ENCODE measurements around the gene ANGPTL4. TPM values are rescaled to one million over a fixed set of nuclear protein-coding genes. Genes with fewer than 3 reads are reported as not detected.
A peak's percentile ranks its signal among the peaks of the same experiment; 100 is the strongest.

The ANGPTL4 gene
- total and polyA plus RNA-seq, 2 of the 13 experiments (the other 11 are each of a cell fraction or from before 2014, with no cell fraction given), result 0.80 to 21.7 TPM

DNA sequence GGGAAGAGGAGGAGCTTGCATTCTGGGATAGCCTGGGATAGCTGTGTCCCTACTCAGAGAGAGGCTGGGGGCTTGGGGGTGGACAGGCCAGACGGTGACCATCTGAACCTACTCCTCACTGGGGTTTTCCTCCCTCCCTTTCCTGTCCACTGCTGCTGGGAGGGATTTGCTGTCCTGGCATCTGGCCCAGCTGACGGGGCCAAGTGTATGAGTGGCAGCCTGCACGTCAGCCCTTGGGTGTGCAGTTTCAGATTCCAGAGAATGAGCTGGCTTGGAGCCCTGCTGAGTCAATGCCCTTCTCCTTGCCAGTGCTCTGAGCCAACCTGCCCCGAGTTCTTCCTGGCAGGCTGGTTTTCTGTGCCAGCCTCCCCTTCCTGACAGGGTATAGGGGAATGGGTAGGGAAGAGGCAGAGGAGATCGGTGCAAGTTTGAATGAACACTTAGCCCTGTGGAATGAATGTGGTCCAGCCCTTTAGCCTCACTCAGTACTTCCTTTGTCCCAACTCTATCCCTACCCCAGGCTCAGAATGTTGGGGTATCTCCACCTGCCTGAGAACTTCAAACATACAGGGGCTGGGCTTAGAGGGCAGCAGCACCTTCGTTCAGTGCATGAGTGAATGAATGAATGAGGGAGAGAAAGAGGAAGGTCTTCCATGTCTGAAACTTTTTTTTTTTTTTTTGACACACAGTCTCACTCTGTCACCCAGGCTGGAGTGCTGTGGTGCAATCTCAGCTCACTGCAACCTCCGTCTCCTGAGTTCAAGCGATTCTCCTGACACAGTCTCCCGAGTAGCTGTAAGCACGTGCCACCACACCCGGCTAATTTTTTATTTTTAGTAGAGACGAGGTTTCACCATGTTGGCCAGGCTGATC, 1.8 kb upstream of the ANGPTL4 start (continued):
- TF ChIP-seq, protein P1, sequence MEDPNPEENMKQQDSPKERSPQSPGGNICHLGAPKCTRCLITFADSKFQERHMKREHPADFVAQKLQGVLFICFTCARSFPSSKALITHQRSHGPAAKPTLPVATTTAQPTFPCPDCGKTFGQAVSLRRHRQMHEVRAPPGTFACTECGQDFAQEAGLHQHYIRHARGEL (CRISPR knock-in tag; IDR thresholded peaks at IDR 0.05), result no peak
- no peak for TF ChIP-seq ZNF317 (CRISPR knock-in tag; IDR thresholded peaks at IDR 0.05)
- no peak for TF ChIP-seq AGO2 (optimal IDR thresholded peaks at IDR 0.05; ENCODE audit: low read depth, low read length)
- TF ChIP-seq, protein P2, sequence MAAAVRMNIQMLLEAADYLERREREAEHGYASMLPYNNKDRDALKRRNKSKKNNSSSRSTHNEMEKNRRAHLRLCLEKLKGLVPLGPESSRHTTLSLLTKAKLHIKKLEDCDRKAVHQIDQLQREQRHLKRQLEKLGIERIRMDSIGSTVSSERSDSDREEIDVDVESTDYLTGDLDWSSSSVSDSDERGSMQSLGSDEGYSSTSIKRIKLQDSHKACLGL (CRISPR knock-in tag; IDR thresholded peaks at IDR 0.05), result no peak
- TF ChIP-seq GATA4 (IDR thresholded peaks at IDR 0.05; ENCODE audit: borderline replicate concordance, low read depth), result no peak
- no peak for TF ChIP-seq SETDB1 (CRISPR knock-in tag; IDR thresholded peaks at IDR 0.05; ENCODE audit: borderline replicate concordance)
- no peak for TF ChIP-seq RBFOX2 (IDR thresholded peaks at IDR 0.05; ENCODE audit: low read depth, low read length)
- TF ChIP-seq RELA (CRISPR knock-in tag; IDR thresholded peaks at IDR 0.05), result no peak
- TF ChIP-seq KLF12 (CRISPR knock-in tag; IDR thresholded peaks at IDR 0.05; ENCODE audit: borderline replicate concordance), result no peak
- TF ChIP-seq, protein P3, sequence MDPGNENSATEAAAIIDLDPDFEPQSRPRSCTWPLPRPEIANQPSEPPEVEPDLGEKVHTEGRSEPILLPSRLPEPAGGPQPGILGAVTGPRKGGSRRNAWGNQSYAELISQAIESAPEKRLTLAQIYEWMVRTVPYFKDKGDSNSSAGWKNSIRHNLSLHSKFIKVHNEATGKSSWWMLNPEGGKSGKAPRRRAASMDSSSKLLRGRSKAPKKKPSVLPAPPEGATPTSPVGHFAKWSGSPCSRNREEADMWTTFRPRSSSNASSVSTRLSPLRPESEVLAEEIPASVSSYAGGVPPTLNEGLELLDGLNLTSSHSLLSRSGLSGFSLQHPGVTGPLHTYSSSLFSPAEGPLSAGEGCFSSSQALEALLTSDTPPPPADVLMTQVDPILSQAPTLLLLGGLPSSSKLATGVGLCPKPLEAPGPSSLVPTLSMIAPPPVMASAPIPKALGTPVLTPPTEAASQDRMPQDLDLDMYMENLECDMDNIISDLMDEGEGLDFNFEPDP (CRISPR knock-in tag; conservative IDR thresholded peaks at IDR 0.05), result no peak
- TF ChIP-seq MXI1 (IDR thresholded peaks at IDR 0.05; ENCODE audit: borderline replicate concordance, low read depth, low read length), result peak; percentile 61; the same call in 1 of the 3 replicates
- TF ChIP-seq, protein P4, sequence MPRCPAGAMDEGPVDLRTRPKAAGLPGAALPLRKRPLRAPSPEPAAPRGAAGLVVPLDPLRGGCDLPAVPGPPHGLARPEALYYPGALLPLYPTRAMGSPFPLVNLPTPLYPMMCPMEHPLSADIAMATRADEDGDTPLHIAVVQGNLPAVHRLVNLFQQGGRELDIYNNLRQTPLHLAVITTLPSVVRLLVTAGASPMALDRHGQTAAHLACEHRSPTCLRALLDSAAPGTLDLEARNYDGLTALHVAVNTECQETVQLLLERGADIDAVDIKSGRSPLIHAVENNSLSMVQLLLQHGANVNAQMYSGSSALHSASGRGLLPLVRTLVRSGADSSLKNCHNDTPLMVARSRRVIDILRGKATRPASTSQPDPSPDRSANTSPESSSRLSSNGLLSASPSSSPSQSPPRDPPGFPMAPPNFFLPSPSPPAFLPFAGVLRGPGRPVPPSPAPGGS (CRISPR knock-in tag; IDR thresholded peaks at IDR 0.05), result no peak
- no peak for TF ChIP-seq MLLT10 (CRISPR knock-in tag; IDR thresholded peaks at IDR 0.05)
- TF ChIP-seq, protein P5, sequence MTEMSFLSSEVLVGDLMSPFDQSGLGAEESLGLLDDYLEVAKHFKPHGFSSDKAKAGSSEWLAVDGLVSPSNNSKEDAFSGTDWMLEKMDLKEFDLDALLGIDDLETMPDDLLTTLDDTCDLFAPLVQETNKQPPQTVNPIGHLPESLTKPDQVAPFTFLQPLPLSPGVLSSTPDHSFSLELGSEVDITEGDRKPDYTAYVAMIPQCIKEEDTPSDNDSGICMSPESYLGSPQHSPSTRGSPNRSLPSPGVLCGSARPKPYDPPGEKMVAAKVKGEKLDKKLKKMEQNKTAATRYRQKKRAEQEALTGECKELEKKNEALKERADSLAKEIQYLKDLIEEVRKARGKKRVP (CRISPR knock-in tag; IDR thresholded peaks at IDR 0.05), result no peak
- no peak for TF ChIP-seq SAFB2 (CRISPR knock-in tag; IDR thresholded peaks at IDR 0.05; ENCODE audit: borderline replicate concordance, low read depth)
- no peak for TF ChIP-seq ZNF550 (CRISPR knock-in tag; IDR thresholded peaks at IDR 0.05; ENCODE audit: borderline replicate concordance)
- peak; percentile 38 to 66; a peak in 3 of 4 replicates for TF ChIP-seq MAFK (conservative IDR thresholded peaks at IDR 0.05 in 1 of 2, IDR thresholded peaks at IDR 0.05 in 1 of 2; ENCODE audit: low read length in 2 of 2)
- TF ChIP-seq, protein P6, sequence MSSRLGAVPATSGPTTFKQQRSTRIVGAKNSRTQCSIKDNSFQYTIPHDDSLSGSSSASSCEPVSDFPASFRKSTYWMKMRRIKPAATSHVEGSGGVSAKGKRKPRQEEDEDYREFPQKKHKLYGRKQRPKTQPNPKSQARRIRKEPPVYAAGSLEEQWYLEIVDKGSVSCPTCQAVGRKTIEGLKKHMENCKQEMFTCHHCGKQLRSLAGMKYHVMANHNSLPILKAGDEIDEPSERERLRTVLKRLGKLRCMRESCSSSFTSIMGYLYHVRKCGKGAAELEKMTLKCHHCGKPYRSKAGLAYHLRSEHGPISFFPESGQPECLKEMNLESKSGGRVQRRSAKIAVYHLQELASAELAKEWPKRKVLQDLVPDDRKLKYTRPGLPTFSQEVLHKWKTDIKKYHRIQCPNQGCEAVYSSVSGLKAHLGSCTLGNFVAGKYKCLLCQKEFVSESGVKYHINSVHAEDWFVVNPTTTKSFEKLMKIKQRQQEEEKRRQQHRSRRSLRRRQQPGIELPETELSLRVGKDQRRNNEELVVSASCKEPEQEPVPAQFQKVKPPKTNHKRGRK (CRISPR knock-in tag; IDR thresholded peaks at IDR 0.05), result no peak; the same call in 1 of the 2 replicates
- no peak for TF ChIP-seq ZNF850 (CRISPR knock-in tag; conservative IDR thresholded peaks at IDR 0.05)
- TF ChIP-seq ZBTB38 (CRISPR knock-in tag; IDR thresholded peaks at IDR 0.05), result peak; percentile 75
- no peak for TF ChIP-seq ZNF615 (CRISPR knock-in tag; IDR thresholded peaks at IDR 0.05; ENCODE audit: borderline replicate concordance)
- TF ChIP-seq ZNF629 (CRISPR knock-in tag; conservative IDR thresholded peaks at IDR 0.05), result no peak
